Central memory CD4-positive, alpha-beta T cell (primary cell): ENCODE results near the gene MBTPS1.

Experiments
- DNase-seq: peaks from one replicate; pipeline ENCODE4 v3.0.0; 2022

The MBTPS1 gene

GRCh38 chr16:84048871-84049270 lies 67.9 kb downstream of the MBTPS1 start:
- DNase-seq: no peak

GRCh38 chr16:84048270-84048669 lies 68.5 kb downstream of the MBTPS1 start:
- no peak for DNase-seq

- no peak for DNase-seq
Measured at GRCh38 chr16:84047626-84048025, 69.1 kb downstream of the MBTPS1 start.

- no peak for DNase-seq
Measured at GRCh38 chr16:84047206-84047605, 69.5 kb downstream of the MBTPS1 start.

GRCh38 chr16:84045818-84046470 lies 70.8 kb downstream of the MBTPS1 start:
- no peak for DNase-seq

- DNase-seq: no peak
Measured at GRCh38 chr16:84045001-84045817, 71.5 kb downstream of the MBTPS1 start.

GRCh38 chr16:84044118-84044488 lies 72.6 kb downstream of the MBTPS1 start:
- DNase-seq: no peak

- DNase-seq: no peak
Measured at GRCh38 chr16:84043486-84044117, 73.1 kb downstream of the MBTPS1 start.

GRCh38 chr16:84042879-84043485 lies 73.8 kb downstream of the MBTPS1 start:
- no peak for DNase-seq

GRCh38 chr16:84042308-84042878 lies 74.3 kb downstream of the MBTPS1 start, which contains the start of gene SLC38A8:
Gene SLC38A8 (minus strand): TSS chr16:84042795. CDS start chr16:84042157, 638 bp downstream.
- no peak for DNase-seq

GRCh38 chr16:84041881-84042280 lies 74.9 kb downstream of the MBTPS1 start:
- DNase-seq: no peak

- no peak for DNase-seq
Measured at GRCh38 chr16:84040823-84041820, 75.6 kb downstream of the MBTPS1 start.

GRCh38 chr16:84040226-84040822 lies 76.4 kb downstream of the MBTPS1 start:
- DNase-seq: no peak

- DNase-seq: no peak
Measured at GRCh38 chr16:84039696-84040095, 77.0 kb downstream of the MBTPS1 start.

GRCh38 chr16:84038469-84038868 lies 78.3 kb downstream of the MBTPS1 start:
- DNase-seq: no peak

- DNase-seq: no peak
Measured at GRCh38 chr16:84036982-84037425, 79.7 kb downstream of the MBTPS1 start.

- no peak for DNase-seq
Measured at GRCh38 chr16:84036131-84036530, 80.6 kb downstream of the MBTPS1 start.

- DNase-seq: no peak
Measured at GRCh38 chr16:84034516-84034915, 82.2 kb downstream of the MBTPS1 start.

GRCh38 chr16:84033251-84034195 lies 83.2 kb downstream of the MBTPS1 start:
- no peak for DNase-seq
